Stimulated activated CD8-positive, alpha-beta memory T cell treated with anti-CD3 and anti-CD28 coated beads, Interleukin-2, amount 100 ng/mL, for 48 hours (primary cell): ENCODE data around the gene SCUBE1.

Experiments
- DNase-seq, 2 donors: peaks; one replicate each; pipeline ENCODE4 v3.0.0-alpha.2; 2020; ENCODE audit warnings: low read depth in 2 of 2

The SCUBE1 gene

DNA sequence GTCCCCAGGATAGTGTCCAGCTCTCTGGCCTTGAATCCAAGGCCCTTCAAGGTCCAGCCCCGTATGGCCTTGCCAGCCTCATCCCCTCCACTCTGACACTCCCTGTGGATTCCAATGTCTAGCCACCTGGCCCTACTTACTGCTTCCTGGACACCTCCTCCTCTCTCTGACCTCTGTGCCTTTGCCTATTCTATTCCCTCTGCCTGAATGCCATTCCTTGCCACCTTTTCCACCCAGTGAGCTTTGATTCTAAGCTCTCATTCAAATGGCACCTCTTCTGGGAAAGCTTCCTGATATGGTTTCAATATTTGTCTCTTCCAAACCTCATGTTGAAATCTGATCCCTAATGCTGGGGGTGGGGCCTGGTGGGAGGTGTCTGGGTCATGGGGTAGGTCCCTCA is 124.4 kb downstream of the SCUBE1 start:
- no peak for DNase-seq

DNA sequence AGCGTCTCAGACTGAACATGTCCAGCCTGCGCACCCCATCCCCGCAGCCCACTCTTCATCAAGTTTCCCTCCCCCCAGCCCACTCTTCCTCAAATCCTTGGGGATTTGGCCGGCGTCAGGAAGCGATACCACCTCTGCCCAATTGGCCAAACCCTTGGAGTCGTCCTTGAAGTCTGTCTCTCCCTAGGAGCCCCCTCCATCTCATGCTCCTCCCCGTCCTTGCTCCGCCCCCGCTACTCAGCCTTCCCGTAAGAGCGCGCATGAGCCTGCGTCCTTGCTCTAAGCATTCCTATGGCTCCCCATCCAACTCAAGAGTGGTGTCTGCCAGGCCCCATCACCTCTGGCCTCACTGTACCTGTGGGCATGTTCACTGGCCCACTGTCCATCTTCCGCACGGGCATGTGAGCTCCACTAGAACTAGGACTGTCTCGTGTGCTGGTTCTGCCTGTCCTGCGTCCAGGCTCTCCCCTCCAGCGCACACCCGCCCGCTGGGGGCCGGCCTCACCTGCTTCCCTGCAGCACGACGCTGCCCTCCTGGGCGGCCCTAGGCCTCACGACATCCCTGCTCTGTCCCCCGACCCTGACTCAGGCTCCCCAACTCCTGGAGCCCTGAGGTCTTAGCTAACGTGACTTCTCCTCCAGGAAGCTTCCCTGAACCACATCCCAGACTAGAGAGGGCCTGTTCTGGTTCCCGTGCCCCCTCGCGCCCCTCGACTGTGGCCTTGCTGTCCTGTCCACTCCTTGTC is 125.7 kb downstream of the SCUBE1 start:
- DNase-seq: no peak

DNA sequence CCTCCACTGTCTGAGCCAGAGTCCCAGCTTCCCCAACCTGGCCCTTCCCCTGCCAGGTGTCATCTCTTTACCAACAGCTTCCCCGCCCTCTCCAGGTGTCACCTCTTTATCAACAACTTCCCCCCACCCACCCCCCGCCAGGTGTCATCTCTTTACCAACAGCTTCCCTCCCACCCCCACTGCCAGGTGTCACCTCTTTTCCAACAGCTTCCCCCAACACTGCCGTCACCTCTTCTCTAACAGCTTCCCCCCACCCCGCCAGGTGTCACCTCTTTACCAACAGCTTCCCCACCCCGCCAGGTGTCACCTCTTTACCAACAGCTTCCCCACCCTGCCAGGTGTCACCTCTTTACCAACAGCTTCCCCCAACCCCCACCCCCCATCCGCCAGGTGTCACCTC is 126.4 kb downstream of the SCUBE1 start:
- DNase-seq: no peak

DNA sequence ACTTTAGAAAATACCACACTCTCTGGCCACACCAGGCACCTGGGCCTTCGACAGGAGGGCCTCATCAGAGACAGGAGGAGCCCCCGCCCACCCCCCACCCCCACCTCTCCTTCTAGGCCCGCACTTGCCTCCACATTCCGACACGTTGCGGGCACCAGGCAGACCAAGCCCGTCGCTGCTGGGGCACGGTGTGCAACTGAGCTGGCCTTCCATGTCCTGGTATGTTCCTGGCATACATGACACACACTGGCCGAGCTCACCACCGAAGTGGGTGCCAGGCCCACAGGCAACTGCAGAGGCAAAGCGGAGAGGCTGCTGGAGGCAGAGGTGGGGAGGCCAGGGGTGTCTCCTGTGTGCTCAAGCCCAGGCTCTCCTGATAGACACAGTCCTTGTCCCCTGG is 129.2 kb downstream of the SCUBE1 start:
- no peak for DNase-seq

DNA sequence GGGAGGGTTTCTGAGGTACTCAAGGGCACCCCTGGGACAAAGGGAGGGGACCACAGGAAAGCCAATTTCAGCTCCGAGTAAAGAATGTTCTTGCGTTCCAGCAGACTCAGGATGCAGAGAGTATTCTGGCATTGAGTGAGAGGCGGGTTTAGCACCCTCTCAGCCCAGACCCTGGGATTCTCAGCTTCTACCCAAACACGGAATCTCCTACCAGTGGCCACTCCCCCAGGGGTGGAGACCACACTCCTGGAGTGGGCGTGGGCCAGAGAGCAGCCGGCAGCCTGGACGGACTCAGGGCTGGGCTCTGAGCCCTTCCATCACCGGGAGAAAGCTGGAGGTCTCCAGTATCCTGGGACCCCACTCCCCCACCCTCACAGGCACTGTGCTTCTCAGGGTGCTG is 130.1 kb downstream of the SCUBE1 start:
- DNase-seq: no peak

DNA sequence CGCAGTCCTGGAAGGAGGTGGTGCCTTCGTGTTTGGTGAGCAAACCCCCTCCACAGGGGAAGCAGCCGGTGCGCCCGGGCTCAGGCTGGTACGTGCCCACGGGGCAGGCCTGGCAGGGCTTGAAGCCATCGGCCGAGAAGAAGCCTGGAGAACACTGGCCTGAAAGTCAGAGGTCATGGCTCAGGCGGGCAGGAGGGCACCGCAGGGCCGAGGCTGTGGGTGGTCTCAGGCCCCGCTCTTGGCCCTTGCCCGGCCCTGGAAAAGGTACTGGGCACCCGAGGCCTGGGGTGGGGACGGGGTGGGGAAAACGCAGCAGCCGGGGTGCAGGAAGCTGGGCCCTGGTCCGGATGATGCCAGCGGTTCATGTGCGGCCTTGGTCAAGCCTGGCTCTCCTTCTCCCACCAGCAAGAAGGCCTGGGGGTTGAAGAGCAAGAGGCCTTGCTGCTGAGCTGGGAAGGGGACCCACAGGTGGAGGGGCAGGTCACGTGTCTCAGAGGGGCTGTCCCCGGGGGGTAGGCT is 130.7 kb downstream of the SCUBE1 start:
- no peak for DNase-seq

DNA sequence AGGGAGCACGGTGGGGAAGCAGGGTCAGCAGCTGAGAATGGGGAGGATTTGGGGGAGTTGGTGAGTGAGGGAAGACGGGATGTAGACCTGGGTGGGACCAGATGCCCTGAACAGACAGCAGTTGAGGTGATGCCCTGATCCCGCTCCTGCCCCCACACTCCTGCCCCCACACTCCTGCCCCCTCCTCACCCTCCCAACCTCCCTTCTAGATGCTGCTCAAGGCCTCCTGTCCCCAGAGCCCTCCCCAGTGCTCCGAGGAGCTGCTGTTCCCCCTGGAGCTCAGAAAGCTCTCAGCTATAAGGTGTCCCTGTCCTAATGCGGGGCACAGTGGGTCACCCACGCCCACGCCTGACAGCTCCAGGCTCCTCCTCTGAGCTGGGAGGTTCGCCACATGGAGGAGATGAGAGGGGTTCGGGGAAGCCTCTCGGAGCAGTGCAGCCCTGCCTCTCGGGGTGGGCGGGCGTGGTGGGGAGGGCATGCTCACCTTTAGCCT is 131.2 kb downstream of the SCUBE1 start:
- no peak for DNase-seq

DNA sequence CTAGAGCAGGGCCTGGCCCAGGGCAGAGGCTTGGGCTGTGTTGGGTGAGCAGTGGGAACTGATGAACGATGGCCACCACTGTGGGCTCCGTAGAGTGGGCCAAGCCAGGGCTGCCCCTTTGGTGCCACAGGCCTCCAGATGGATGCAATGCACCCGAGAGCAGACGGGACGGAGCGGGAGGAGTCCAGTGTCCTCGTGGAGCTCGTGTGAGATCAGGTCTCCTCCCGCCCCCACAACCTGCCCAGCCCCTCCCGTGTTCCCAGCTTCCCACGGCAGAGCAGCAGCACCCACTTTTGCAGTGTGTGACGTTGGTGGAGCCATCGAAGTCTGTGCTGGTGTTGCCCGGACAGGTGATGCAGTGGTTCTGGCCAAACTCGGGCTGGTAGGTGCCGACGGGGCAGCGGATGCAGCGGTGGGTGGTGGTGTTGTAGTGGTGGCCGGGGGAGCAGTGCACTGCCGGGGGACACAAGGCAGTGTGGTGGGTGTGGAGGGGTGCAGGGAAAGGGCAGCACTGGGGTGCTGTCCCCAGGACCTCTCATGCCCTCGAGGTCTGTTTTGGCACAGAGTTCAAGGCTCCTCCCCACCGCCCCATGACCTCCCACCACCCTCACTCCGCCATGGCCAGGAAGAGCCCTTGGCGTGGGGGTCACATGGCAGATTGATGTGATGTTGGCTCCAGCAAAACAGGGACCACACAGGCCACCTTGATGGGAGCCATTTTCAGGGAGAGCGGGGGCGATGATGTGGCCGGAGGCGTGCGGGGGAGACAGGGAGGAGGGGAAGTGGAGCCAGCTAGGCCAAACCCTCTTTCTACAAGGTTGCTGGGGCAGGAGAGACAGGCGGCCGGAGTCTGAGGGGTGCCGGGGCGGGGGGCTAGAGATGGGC is 132.3 kb downstream of the SCUBE1 start:
- no peak for DNase-seq

DNA sequence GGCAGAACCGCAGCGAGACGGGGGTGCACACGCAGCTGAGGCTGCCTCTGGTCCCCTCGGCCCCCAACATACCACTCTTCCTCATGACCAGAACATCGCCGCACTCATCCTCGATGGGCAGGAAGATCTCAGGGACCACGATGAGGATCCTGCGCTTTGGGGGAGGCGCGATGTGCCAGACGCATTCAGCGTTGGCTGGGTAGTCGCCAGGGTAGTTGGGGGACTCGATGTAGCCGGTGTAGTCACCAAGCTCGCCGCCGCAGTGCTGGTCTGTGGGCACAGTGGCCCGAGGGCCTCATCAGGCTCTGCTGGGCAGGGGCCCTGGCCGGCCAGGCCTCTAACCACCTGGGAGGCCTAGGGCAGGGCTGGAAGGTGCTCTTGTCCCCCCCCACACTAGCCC is 133.2 kb downstream of the SCUBE1 start:
- no peak for DNase-seq

DNA sequence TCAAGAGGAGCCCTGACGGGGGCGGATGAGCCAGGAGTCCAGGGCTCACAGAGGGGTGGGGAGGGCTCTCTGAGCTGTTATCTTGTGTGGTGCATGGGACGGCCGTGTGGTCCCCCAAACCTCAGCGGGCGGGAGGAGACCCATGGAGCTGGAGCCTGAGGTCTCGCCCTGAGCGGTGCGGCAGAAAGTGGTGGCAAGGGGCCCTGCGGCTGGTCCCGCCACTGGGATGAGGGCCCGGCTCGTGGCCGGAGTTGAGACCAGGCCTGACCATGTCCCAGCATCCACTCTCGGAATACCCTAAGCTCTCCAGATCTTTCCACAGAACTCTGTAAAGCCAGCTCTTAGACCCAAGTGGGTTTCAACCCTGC is 133.7 kb downstream of the SCUBE1 start:
- no peak for DNase-seq

DNA sequence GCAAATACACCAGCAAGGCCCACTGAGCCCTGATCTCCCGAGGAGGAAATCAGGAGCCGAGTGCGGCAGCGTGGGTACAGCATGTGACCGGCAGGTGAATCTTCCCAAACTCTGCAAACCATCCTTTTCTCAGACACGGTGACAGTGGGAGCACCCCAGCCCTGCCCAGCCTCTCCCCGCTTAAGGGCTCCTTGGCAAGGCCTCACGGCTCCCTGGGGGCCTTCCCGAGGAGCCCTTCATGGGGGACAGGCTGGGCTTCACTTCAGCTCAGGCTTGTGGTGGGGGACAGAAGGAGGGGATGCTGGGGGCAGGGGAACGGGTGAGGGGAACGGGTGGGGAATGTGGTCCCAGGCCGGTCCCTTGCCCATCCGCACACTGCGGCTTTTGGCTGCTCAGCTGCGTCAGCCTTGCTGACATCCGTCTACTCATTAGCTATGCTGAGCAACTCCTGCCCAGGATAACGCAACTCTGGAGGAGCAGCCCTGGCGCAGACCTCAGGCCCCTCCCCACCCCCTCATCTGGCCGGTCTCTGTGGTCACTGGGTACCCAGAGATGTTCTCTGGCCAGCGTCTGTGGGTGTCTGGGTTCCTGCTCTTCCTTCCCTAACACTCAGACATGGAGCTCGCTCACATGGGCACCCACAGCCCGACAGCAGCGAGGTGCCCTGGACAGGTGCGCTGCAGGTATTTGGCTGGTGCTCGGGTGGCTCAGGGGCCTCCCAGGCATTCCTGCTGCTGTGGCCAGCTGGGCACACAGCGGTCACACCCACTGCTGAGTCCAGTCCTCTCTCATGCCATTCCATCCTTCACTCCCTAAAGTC is 134.3 kb downstream of the SCUBE1 start:
- DNase-seq: no peak

DNA sequence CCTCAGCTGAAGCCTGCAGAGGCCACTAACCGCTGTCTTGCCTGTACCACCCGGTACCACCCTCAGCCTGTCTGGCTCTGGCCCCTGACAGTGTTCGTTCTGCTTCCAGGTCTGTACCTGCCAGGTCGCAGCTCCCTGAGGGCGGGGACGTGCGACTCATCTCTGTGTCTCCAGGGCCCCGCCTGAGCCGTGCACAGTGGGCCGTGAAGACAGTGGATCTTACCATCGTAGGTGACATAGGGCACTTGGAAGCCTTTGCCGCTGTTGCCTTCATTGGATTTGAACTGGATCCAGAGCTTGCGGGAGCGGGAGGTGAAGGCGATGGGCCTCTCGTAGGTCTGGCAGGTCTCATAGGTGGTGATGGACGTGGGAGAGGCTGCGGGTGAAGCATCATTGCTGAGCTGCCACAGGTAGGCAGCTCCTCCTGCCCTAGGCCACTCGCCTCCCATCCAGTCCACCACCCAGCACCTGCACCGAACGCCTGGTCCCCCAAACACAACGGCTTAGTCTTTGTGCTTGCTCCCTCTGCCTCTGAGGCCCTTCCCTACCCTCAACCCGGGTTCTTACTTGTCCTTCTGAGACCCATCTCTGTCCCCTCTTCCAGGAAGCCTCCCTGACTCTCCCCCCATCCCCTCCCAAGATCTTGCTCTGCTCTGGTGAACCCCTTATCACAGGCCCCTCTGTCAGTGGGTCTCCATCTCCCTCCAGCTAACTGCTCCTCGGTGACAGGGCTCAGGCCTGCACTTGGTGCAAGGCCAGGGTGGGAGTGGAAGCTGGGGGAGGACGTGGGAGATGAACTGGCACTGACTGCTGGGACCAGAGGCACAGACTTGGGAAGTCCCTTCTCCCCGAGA is 135.1 kb downstream of the SCUBE1 start:
- DNase-seq: no peak

DNA sequence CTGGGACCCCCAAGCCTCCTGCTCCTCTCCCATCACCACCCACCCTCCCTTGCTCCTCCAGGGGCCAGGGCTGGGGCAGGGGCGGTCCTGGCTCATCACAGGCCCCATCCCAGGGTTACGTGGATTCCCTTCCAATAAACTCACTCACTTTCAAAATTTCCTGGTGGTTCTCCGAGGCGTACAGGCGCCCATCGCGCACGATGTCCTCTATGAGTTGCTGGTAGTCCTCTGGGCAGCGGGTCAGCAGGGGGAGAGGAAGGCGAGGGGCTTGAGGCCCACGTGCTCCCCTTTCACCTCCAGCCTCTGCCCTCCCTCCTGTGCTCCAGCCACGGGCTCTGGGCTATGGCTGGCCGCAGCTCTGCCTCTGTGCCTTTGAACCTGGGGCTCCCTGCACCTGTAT is 135.8 kb downstream of the SCUBE1 start:
- DNase-seq: no peak

DNA sequence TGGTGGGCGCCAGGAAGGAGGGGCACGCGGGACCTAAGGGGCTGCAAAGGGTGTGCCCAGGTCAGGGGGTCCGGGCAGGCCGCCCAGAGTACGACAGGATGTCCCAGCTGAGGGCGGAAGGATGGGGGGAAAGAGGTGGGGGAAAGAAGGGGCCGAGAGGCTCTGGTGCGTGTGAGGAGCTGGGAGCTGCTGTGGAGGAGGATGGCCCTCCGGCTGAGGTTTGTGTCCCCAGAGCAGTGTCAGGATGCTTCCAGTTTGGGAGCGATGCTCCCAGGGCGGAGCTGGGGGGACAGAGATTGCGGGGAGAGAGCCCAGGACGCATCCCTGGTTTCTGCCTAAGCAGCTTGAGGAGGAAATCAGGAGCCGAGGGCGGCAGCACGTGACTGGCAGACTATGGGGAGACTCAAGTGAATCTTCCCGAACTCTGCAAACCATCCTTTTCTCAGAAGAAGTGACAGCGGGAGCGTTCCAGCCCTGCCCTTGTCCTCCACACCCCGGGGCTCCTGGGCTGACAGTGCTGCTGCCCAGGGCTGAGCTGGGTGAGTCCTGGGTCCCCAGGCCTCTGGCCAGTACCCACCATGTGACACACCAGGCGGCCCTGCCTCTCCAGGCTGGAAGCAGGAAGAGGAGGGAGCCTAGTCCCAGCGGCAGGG is 136.5 kb downstream of the SCUBE1 start:
- DNase-seq: no peak

DNA sequence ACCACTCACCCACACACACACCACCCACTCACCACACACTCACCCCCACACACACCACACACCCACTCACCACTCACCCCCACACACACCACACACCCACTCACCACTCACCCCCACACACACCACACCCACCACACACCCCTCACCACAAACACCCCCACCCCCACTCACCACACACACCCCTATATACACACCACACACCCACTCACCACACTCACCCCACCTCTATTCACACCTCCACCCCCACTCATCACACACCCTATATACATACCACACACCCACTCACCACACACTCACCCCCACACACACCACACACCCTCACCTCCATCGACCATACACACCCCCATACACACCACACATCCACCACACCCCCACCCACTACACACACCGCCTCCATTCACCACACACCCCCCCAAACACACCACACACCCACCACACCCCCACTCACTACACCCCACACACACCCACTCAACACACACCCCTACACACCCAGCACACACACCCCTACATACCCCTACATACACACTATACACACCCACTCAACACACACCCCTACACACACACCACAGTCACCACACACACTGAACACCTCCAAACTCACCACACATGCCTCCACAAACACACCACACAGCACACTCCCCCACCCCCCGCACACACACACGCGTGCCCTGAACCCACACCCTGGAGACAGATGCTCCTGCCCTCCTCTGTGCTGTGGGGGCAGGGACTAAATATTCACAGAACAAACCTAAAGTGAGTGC is 137.2 kb downstream of the SCUBE1 start:
- no peak for DNase-seq

DNA sequence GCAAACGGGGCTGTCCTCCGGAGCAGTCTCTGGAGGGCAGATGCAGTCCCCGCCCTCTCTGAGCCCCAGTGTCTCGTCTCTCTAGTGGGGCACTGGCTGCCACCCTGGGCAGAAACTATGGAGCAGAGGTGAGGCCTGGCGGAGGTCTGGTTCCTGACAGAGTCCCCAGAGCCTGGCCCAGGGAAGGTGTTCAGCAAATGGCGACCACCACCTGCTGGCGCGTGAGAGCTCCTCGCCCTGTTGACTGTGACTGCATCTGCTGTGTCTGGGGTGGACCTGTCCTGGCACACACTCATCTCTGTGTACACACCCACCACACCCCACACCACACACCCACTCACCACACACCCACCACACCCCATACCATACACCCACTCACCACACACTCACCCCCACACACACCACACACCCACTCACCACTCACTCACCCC is 137.9 kb downstream of the SCUBE1 start:
- no peak for DNase-seq

DNA sequence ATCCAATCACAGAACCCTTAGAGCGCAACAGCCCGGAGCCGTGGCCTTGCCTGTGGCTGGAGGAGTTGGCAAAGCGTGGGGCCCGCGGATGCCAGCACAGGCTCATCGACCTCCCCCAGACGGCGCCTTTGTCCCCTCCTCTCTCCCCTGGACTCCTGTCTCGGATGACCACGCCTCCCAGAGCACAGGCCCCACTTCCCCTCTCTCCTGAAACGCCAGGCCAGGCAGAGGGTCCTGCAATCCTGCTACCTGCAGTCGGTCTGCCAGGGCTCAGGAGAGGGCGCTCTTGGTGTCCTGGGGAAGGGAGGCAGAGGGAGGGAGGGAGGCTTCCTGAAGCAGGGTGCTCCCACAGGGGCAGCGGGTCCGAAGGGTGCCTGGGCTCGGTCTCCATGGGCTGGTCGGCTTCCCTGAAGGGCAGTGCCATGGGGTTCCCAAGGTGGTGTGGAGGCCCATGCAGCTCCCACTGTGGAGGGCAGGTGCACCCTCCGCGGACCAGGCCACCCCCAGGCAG is 139.6 kb downstream of the SCUBE1 start:
- no peak for DNase-seq

DNA sequence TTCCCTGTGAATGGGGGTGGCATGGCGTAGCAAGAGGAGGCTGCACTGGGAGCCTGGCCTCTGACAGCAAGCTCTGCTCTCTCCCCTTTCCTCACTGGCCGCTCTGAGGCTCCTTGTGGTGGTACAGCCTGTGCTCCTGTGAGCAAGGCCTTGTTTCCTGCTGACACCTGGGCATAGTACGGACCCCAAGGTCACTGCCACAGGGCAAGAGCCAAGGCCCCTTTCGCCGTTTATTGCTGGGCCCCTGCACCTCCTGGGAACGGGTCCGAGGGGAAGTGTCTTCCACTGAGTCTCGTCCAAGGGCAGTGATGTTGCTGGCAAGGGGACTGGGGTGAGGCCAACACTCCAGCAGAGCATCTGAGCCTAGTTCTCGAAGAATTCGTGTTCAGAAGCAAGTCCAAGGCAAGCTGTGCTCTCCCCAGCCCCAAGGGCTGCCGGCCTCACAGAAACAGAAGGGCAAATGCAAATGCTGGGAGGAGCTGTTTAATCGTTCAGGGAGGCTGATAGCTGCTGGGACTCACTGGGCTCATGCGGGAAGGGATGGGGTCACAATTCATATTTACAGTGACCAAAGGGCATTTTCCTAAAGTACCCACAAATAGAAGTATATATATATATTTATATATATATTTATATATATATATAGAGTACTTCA is 140.3 kb downstream of the SCUBE1 start:
- DNase-seq: no peak

DNA sequence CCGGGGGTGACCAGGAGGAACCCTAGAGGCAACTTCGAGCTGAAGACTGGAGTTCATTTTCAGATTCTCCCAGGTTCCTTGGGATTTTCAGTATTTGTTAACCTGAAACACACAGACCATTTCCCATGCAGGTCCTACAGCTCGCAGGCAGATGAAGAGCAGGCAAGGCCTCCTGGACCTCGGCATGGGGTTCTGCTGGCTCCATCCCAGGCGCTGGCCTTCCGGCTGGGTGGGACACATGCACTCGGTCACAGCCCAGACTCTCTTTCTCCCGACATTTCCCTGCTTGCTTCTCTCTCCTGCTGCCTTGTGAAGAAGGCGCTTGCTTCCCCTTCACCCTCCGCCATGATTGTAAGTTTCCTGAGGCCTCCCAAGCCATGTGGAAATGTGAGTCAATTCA is 140.8 kb downstream of the SCUBE1 start:
- DNase-seq: no peak
